Liver (tissue), 9 donors: Measurements from ENCODE around the gene ENTPD3. TPM values are rescaled to one million over a fixed set of nuclear protein-coding genes. Genes with fewer than 3 reads are reported as not detected.

Source experiments
- DNase-seq: peaks from one replicate; pipeline ENCODE4 v3.0.0-alpha.2; 2017; ENCODE audit warnings: low spot score
- H3K27ac ChIP-seq, 2 donors: one replicate each; pipeline ENCODE4 v1.7.0; 2013; ENCODE audit warnings: inconsistent platforms in 2 of 2, low read length in 2 of 2, control low read depth in 1 of 2, low read depth in 1 of 2, mild to moderate bottlenecking in 1 of 2
- H3K27me3 ChIP-seq, 4 donors: one replicate each; pipeline versions ENCODE4 v1.6.1 to v1.7.0; 2013; ENCODE audit warnings: low read length in 3 of 4, inconsistent platforms in 1 of 4, mild to moderate bottlenecking in 1 of 4, moderate library complexity in 1 of 4; ENCODE audit not compliant: control insufficient read depth in 4 of 4, insufficient read depth in 4 of 4
- H3K36me3 ChIP-seq, 4 donors: one replicate each; pipeline versions ENCODE4 v1.6.1 to v1.7.0; 2013; ENCODE audit warnings: low read length in 3 of 4, mild to moderate bottlenecking in 3 of 4, low read depth in 1 of 4, moderate library complexity in 1 of 4; ENCODE audit not compliant: control insufficient read depth in 4 of 4, insufficient read depth in 3 of 4
- H3K4me1 ChIP-seq, 4 donors: one replicate each; pipeline versions ENCODE4 v1.6.1 to v1.7.0; 2013; ENCODE audit warnings: low read length in 3 of 4, mild to moderate bottlenecking in 3 of 4, moderate library complexity in 1 of 4; ENCODE audit not compliant: control insufficient read depth in 4 of 4, insufficient read depth in 4 of 4
- H3K4me3 ChIP-seq, 3 donors: one replicate each; pipeline versions ENCODE4 v1.6.1 to v1.7.0; 2013; ENCODE audit warnings: low read length in 3 of 3, control low read depth in 1 of 3, low read depth in 1 of 3, mild to moderate bottlenecking in 1 of 3
- H3K9ac ChIP-seq, 2 donors: one replicate each; pipeline ENCODE4 v1.7.0; 2013; ENCODE audit warnings: low read length in 2 of 2, mild to moderate bottlenecking in 2 of 2, moderate library complexity in 2 of 2, control low read depth in 1 of 2, low read depth in 1 of 2
- H3K9me3 ChIP-seq, 4 donors: one replicate each; pipeline versions ENCODE4 v1.6.1 to v1.7.0; 2013; ENCODE audit warnings: low read length in 3 of 4; ENCODE audit not compliant: control insufficient read depth in 4 of 4
- ATF3 ChIP-seq: IDR thresholded peaks from 2 replicates; pipeline ENCODE4 v1.6.1; 2016; ENCODE audit warnings: antibody characterized with exemption
- CTCF ChIP-seq: fragments of 150-350 bp; IDR thresholded peaks from 2 replicates; pipeline ENCODE4 v1.5.1; 2017; ENCODE audit warnings: improper control_type of control experiment, low read depth, low read length; ENCODE audit not compliant: missing input control
- EGR1 ChIP-seq, 2 donors: IDR thresholded peaks; 2 replicates each; pipeline ENCODE4 v1.6.1; 2016 to 2018; ENCODE audit warnings: antibody characterized with exemption in 2 of 2, low read depth in 2 of 2
- FOXA1 ChIP-seq: IDR thresholded peaks from 2 replicates; pipeline ENCODE4 v1.6.1; 2016; ENCODE audit warnings: antibody characterized with exemption
- FOXA2 ChIP-seq: IDR thresholded peaks from 2 replicates; pipeline ENCODE4 v1.6.1; 2016; ENCODE audit warnings: antibody characterized with exemption
- GABPA ChIP-seq, 2 donors: IDR thresholded peaks in 1 of 2; conservative IDR thresholded peaks in 1 of 2; 2 replicates each; pipeline ENCODE4 v1.6.1; 2016; ENCODE audit warnings: antibody characterized with exemption in 2 of 2, mild to moderate bottlenecking in 1 of 2, moderate library complexity in 1 of 2
- HNF4A ChIP-seq, 2 donors: conservative IDR thresholded peaks; 2 replicates each; pipeline ENCODE4 v1.6.1; 2016; ENCODE audit warnings: antibody characterized with exemption in 2 of 2, mild to moderate bottlenecking in 2 of 2
- HNF4G ChIP-seq: IDR thresholded peaks from 2 replicates; pipeline ENCODE4 v1.6.1; 2016; ENCODE audit warnings: antibody characterized with exemption
- JUND ChIP-seq, 2 donors: IDR thresholded peaks; 2 replicates each; pipeline ENCODE4 v1.6.1; 2016; ENCODE audit warnings: antibody characterized with exemption in 2 of 2
- MAX ChIP-seq: IDR thresholded peaks from 2 replicates; pipeline ENCODE4 v1.6.1; 2016; ENCODE audit warnings: antibody characterized with exemption
- RAD21 ChIP-seq, 2 donors: IDR thresholded peaks; 2 replicates each; pipeline ENCODE4 v1.6.1; 2016; ENCODE audit warnings: antibody characterized with exemption in 2 of 2, mild to moderate bottlenecking in 2 of 2
- REST ChIP-seq: IDR thresholded peaks from 2 replicates; pipeline ENCODE4 v1.6.1; 2016; ENCODE audit warnings: antibody characterized with exemption, mild to moderate bottlenecking
- RXRA ChIP-seq, 2 donors: IDR thresholded peaks; 2 replicates each; pipeline ENCODE4 v1.6.1; 2017 to 2018; ENCODE audit warnings: antibody characterized with exemption in 2 of 2, mild to moderate bottlenecking in 1 of 2
- YY1 ChIP-seq: IDR thresholded peaks from 2 replicates; pipeline ENCODE4 v1.6.1; 2016; ENCODE audit warnings: antibody characterized with exemption, mild to moderate bottlenecking
- WGBS: extraction: QIAGEN DNeasy Blood & Tissue Kit; methylation state at CpG from one replicate; pipeline ENCODE4 v1.1.7; 2013; 5-methylcytosine and 5-hydroxymethylcytosine counted together
- polyA plus RNA-seq, 2 donors: library from polyadenylated mRNA; stranded (reverse) in 1 of 2; unstranded in 1 of 2; fragments of 200-250 nt in 1 of 2; fragments of >200 nt in 1 of 2; fragmentation: Nextera tagmentation in 1 of 2; extraction: Ambion mirVana in 1 of 2; gene quantifications; one replicate each; pipeline versions ENCODE4 v1.2.1 to v1.2.3, GENCODE V29; 2013 to 2015
- total RNA-seq, 2 donors: library from RNA; depleted of rRNA; stranded (reverse); fragments of >200 nt; gene quantifications; one replicate each; pipeline ENCODE4 v1.2.3, GENCODE V29; 2014
- donor health status: healthy.
- donor health status: healthy.
- donor health status: healthy.
- donor health status: healthy.
- donor health status: healthy.

Gene ENTPD3
- total and polyA plus RNA-seq, 4 donors, result 0.08 TPM; not detected in 3

- H3K27me3 ChIP-seq, result no peaks in the 10 kb centered on the region
- H3K9ac ChIP-seq, result no peak overlapping the region
- H3K27ac ChIP-seq, result no peak overlapping the region
- no peak overlapping the region for H3K4me3 ChIP-seq
- no peaks in the 10 kb centered on the region for H3K4me1 ChIP-seq
- DNase-seq, result no peak
- no peaks in the 10 kb centered on the region for H3K36me3 ChIP-seq
- 94% methylated on average over 2 of the region's 2 CpGs for WGBS
- no peaks in the 10 kb centered on the region for H3K9me3 ChIP-seq
- no peak for TF ChIP-seq JUND (IDR thresholded peaks at IDR 0.05)
- TF ChIP-seq EGR1 (IDR thresholded peaks at IDR 0.05; ENCODE audit: low read depth in 2 of 2), result no peak
- no peak for TF ChIP-seq CTCF
- TF ChIP-seq FOXA1, result no peak
- no peak for TF ChIP-seq GABPA (IDR thresholded peaks at IDR 0.05 in 1 of 2, conservative IDR thresholded peaks at IDR 0.05 in 1 of 2)
- no peak for TF ChIP-seq REST
- TF ChIP-seq HNF4G, result no peak
- no peak for TF ChIP-seq RAD21 (IDR thresholded peaks at IDR 0.05)
- TF ChIP-seq HNF4A (conservative IDR thresholded peaks at IDR 0.05), result no peak
- no peak for TF ChIP-seq YY1
- no peak for TF ChIP-seq FOXA2
Measured at GRCh38 chr3:40407007-40407406, 20.0 kb downstream of the ENTPD3 start.

- DNase-seq, result no peak
- WGBS, result 86% methylated on average over 3 of the region's 3 CpGs
- no peak for TF ChIP-seq RXRA (IDR thresholded peaks at IDR 0.05)
- TF ChIP-seq ATF3, result no peak
- no peak for TF ChIP-seq MAX
- no peak for TF ChIP-seq JUND (IDR thresholded peaks at IDR 0.05)
- TF ChIP-seq HNF4A (conservative IDR thresholded peaks at IDR 0.05), result no peak
- TF ChIP-seq HNF4G, result no peak
Measured at GRCh38 chr3:40407611-40408010, 20.6 kb downstream of the ENTPD3 start.

More at GRCh38 chr3:40407611-40408010, 20.6 kb downstream of the ENTPD3 start:
- no peak overlapping the region for H3K27ac ChIP-seq
- no peaks in the 10 kb centered on the region for H3K27me3 ChIP-seq
- H3K9me3 ChIP-seq, result no peaks in the 10 kb centered on the region
- H3K36me3 ChIP-seq, result no peaks in the 10 kb centered on the region
- no peaks in the 10 kb centered on the region for H3K4me1 ChIP-seq
- no peak overlapping the region for H3K9ac ChIP-seq
- no peak overlapping the region for H3K4me3 ChIP-seq
